Posterior cingulate gyrus (tissue), 11 donors: ENCODE results near the gene MIER3.

Experiments used
- DNase-seq, 10 donors: peaks; one replicate each; pipeline versions ENCODE4 v3.0.0 to v3.0.0-alpha.2; 2020 to 2021; ENCODE audit warnings: mixed read lengths in 3 of 10
- intact Hi-C: fragments of 100-400 bp; cut with DNase I; formaldehyde crosslinking; loops from one replicate; pipeline ENCODE4 v1.15.1; 2023

Gene MIER3

DNA sequence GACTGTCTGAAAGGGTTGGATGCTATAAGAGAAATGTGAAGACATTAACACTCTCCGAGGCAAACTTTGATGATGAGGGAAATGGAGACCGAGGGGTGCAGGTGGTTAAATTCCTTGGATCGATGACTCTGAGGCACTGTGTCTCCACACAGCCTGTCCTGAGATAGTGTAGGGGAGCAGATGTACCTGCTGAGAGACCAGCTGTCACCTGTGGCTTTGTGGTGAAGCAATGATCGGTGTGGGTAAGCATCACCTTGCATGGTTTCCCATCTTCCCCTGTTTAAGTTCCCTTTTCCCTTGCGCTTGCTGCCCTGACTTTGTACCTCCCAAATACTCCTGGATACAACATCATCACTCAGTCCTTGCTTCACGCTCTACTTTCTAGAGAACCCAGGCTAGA is 9.8 kb upstream of the MIER3 start:
- DNase-seq: no peak
- intact Hi-C loops: no loop called here

DNA sequence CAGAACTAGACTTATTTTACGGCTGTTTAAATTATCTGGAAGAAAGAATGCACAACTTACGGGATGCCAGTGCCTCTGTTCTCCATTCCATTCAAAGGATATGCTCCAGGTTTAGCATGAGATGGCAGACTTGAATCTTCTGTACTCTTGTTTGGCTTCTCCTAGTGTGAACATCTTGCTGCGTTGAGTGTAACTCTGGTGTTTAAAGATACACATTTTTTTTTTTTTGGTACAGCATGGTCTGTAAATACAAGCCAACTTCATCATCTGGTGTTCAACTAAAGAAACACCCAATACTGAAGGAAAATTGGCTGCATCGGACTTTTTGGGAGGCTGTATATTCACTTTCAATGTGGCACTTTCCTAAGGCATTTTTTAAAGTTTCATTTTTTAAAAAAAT is 7.4 kb upstream of the MIER3 start:
- no peak for DNase-seq
- intact Hi-C loops: no loop called here

DNA sequence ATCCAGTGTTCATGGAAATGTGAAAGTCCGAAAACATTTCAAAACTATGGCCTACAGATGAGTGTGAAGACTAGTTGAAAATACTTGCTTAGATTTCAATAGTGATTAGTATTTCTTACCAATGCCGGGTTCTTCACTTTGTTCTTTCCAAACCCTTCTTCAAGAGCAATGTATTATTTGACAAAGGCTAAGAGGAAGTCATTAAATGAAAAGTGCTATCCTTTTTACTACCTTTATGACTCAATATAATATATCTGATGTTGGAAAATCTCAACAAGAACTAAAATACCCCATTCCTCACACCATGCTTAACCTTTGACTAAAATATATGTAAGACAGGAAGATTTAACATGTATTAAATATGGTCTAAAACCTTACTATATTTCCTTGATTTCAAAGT is 6.7 kb upstream of the MIER3 start:
- no peak for DNase-seq

DNA sequence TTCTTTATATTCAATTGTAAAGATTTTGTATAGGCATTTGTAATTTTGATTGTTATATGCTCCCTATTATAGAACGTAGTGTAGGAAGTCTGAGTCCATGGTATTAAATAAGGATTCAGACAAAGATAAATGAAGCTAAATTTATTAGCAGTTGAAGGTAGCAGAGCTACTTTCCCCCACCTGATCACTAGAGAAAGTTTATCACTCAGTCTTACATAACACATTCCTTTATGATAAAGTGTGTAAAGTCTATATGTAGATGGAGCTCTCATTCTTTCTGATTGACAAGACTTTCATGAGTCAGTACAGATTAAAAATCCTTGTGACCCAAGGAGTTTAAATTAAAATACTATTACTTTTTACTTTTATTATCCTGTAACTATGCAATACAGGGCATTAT is 2.3 kb upstream of the MIER3 start:
- intact Hi-C loops: loop anchor here (5.0 kb wide), 1 partner anchor 268 kb away; no protein-coding TSS in a partner anchor
- DNase-seq: no peak

More for the DNA sequence above, 6.7 kb upstream of the MIER3 start:
- intact Hi-C loops: no loop called here

DNA sequence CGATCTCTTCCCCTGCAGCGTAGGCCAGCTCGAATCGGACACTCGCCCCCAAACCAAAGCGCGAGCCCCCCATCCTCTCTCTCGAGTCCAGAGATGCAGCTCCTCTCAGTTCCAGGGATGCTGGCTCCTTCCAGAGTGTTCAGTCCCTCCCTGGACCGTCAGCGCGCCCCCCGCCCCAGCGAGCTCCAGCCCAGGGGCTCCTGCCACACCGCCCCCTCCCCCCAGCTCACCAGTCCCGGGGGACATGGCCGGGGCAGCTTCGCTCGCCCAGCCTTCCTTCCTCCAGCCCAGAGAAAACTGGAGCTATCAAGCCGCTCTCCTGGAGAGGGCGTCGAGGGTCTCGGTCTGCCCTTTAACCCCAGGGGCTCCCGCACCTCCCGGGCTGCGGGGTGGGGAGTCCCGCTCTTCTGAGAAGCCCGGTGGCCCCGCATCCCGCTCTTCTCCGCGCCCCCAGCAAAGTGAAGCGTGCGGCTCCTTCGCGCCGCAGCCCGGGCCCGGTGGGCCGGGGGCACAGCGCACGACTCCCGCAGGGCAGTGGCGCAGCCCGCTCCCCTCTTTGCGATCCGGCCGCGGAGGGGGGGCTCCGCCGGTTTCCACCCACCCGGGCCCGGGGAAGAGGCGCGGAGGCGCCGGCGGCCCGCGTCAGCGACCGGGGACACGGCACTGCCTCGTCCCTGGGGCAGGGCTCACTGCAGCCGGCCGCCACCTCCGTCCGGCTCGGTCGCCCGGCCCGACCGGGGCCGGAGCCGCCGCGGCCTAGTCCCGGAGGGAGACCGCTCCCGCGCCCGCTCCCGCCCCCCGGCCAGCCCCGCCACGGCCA is 587 bp downstream of the MIER3 start:
- intact Hi-C loops: loop anchor here (2.0 to 5.0 kb wide), 2 partner anchors 221 to 271 kb away; no protein-coding TSS in a partner anchor
- DNase-seq: peak; percentile 10 to 83 (median 32)

DNA sequence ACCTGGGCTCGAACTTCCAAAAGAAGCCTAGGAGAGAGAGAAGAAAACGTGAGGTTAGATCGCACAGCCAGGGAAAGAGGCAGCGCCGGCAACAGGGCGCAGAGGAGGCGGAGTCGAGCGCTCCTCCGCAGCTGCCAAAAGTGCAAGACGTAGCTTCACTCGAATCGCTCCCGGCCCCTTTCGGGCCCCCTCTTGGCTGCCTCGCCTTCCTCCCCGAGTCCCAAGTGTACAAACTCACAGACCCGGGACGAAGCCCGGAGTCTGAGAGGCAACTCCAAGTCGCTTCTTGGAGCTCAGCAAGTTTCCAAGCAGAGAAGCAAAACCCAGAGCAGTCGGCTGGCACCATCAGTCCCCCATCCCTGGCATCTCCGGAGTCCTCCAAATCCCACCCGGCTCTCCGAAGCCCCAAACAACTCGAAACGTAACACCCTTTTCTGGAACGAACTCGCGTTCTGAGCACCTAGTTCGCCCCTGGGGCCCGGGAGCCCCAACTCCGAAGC is 1.2 kb downstream of the MIER3 start:
- intact Hi-C loops: loop anchor here (2.0 to 5.0 kb wide), 2 partner anchors 222 to 272 kb away; no protein-coding TSS in a partner anchor

DNA sequence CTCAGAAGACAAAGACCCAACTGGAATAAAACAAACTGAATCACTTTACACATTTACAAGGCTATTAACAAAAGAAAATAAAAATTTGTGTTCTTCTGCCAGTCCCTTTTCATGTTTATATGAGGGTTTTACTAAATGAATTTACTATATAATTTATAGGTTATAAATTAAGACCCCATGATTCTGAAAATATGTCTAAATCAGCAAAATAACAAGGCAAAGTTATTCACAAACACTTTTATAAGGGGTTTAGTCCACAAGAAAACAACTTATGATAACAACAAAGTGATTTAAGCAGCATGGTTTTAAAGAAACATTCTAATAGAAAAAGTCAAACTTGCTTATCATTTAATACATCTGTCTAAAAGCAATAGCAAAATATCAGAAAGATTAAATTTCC is 4.9 kb downstream of the MIER3 start:
- intact Hi-C loops: no loop called here
- no peak for DNase-seq

More for the DNA sequence above, 1.2 kb downstream of the MIER3 start:
- DNase-seq: peak; percentile 20 to 93 (median 52)

DNA sequence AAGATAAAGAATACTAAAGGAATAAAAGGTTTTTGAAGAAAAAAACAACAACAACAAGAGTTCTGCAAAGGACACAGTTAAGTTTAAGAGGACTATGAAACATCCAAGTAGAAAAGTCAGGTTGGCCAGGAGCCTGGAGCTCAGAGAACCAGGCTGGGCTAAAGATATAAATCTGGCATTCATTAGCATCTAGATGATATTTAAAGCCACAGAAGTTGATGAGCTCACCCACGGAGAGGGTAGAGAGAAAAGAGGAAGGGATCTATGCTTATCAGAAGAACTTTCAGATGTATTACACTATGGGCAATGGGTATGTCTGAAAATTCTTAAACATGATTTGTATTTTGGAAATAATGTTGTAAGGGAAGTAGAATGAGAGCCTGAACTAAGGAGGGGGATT is 9.9 kb downstream of the MIER3 start:
- no peak for DNase-seq
- intact Hi-C loops: no loop called here

DNA sequence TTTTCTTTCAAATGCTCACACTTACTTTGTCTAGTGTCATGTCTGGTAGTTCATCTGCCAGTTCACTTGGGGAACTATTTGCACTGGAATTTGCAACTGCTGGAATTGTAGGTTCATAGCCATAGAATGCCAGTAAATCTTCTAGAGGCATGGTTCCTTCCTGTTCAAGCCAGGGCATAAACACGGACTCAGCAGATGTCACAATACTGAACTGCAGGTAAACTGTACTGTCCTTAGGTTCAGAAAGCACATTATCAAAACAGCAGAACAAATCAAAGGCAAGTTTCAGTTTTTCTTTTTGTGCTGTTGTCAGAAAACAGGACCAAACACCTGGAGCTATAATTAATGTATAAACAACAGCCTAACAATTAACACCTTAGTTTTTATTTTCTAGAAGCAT is 13.1 kb downstream of the MIER3 start:
- intact Hi-C loops: no loop called here
- no peak for DNase-seq

DNA sequence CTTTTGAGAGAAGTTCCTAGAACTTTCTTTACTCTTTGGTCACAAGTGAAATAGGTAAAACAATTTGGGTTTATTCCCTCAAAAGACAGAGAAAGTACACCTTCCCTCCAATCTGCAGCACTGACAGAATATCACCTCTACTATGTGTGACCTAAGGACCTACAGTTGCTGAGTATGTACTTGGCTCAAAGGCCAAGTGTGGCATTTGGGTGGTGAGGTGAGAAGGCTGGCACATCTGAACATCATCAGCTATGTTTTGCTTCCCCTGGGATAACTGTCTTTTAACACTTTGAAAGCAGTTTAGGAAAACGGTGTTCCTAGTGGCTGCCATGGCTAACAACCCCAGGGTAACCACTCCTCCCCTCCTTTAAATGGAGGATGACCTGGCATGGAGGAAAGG is 17.6 kb downstream of the MIER3 start:
- DNase-seq: peak in 1 of 10 donors; percentile 29
- intact Hi-C loops: no loop called here

DNA sequence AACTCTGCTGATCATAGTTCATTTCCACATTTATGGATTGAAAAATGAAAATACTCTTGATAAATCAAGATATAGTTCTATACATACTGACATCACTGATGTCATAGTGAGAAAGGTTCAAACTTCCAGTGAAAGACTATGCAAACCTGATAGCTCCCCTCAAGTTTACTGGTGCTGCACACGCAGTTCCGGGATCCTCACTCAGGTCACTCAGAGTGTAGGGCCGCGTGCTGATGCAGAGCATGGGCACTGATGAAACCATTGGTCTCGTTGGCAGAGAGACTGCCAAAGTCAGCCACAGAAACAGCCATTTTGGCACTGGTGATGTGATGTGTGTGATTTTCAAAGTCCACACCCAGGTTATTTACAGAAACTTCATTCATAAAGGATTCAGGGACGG is 29.0 kb downstream of the MIER3 start:
- intact Hi-C loops: no loop called here
- DNase-seq: peak in 1 of 10 donors; percentile 33

DNA sequence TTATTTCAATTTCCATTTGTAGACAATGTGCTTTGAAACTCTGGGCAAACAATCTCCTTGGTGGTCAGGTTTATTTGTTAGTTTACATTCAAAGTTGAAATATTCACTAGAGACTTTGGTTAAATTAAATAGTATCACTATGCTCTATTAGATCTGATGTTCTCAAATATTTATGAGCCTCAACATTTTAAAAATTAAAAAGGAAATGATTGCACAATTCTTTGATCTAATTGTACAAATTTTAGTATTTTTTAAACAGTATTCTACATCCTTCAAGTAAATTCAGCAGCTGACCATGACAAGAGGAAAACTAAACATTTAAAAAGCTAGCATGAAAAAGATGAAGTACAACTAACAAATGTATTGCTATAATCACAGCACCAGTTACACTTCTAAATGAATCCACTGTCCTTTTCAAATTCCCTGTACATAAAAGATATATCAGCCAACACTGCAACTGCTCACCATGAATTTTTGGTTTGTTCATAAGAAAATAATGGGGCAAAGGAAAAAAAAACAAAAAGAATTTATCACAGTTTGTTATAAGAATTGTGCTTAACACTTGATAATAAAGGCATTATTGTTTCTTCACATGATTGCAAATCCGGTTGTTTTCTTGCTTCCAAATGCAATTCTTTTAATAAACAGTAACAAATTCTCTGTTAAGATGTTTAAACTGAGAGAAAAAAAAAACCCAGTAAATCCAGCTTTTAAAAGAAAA is 31.8 kb downstream of the MIER3 start:
- intact Hi-C loops: no loop called here
- no peak for DNase-seq

DNA sequence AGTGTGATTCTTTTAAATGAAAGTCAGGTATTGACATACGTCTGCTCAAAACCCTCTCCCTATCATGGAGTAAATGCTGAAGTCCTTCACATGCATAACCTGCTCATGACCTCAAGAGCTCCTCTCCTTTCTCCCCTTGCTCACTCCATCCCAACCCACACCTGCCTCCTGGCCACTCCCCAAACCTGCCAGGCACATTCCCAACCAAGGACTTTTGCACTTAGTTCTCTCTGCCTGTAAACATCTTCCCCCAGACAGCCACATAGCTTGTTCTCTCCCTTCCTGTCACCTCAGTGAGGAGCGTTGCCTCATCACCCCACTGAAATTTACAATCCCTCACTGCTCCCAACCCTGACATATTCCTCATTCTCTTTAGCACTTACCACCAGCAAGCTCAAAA is 33.9 kb downstream of the MIER3 start:
- DNase-seq: no peak
- intact Hi-C loops: no loop called here

DNA sequence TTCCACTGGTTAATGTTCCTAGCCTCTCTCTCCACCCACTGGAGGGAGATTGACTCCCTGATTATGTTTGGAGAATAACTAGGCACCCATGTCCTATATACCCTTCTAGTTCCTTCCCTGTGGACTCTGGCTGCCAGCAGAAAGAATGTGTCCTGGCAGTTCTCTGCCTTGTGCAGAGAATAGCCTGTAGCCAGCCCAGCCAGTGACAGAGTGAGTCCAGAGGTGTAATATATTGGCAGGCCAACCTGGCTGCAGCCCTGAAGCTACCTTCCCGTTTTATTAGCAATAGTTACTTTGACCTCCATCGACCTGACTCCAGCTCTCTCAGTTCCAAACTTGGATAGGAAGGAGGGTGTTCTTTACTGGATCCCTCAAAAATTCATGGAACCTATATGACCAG is 34.4 kb downstream of the MIER3 start:
- intact Hi-C loops: no loop called here
- no peak for DNase-seq

DNA sequence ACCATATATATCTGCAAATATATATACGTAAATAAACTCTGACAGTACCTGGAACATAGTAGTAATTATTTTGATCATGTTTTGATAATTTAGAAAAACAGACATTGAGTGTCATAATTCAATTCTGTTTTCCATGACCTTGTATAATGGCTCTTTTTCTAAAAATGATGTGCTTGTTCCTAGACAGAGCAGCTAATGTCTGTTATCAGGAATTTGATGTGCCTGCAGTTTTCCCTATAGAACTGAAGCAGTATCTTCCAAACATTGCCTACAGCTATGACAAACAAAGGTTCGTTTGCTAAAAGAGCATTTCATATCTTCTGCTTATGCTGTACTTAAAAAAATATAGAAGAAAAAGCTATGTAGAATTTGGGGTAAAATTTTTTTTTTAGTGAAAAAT is 37.2 kb downstream of the MIER3 start:
- intact Hi-C loops: no loop called here
- DNase-seq: no peak

DNA sequence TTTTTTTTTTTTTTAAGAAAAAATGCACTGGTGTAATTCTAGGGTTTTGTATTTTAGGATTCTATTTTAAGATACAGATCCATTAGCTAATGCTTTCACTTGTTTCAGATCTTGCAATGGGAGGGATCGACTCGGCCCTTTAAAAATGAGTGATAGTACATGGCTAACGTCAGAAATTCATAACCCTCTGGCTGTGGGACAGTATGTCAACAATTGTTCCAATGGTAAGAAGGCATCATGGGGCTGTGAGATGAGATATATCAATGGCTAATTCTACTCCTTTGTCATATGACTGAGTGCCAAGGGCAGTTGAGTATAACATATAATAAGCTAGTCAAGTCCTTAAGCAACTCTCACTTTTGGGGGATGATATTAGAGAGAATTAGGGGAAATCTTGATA is 38.2 kb downstream of the MIER3 start:
- DNase-seq: no peak
- intact Hi-C loops: no loop called here

DNA sequence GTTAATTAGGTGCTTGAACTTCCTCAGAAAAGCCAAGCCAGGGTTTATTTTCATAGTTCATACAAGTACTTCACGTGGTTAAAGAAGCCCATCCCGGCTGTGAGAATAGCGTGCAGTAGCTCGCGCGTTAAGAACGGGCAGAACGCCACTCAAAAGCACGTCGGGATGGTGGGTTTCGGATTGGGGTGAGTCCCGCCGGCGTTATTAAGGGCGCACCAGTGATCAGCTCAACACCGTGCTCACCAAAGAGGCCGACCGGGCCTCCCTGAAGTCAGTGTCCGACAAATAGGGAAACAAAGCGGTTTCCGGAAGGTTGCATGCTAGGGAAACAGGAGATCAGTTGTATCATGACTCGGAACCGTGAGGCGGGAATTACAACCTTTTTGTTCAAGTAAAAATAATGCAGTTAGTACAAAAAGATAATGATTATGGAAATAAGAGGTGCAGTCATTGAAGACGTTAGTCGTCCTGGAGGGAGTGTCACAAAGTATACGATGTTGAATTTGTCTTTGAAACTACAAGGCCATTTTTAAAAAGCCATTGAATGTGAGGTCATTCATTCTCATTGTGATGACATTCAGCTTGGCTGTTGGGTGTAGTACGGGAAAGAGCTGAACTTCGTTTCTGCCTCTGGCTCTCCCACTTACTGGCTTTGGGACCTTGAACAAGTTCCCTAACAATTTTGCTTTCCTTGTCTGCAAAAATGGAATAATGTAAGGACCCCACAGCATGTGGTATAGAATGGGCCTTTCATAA is 41.5 kb downstream of the MIER3 start:
- intact Hi-C loops: loop anchor here (2.0 kb wide), 1 partner anchor 42 kb away; the partner anchor contains the start of gene MIER3
- DNase-seq: peak in 7 of 10 donors; percentile 8 to 84 (median 30)

DNA sequence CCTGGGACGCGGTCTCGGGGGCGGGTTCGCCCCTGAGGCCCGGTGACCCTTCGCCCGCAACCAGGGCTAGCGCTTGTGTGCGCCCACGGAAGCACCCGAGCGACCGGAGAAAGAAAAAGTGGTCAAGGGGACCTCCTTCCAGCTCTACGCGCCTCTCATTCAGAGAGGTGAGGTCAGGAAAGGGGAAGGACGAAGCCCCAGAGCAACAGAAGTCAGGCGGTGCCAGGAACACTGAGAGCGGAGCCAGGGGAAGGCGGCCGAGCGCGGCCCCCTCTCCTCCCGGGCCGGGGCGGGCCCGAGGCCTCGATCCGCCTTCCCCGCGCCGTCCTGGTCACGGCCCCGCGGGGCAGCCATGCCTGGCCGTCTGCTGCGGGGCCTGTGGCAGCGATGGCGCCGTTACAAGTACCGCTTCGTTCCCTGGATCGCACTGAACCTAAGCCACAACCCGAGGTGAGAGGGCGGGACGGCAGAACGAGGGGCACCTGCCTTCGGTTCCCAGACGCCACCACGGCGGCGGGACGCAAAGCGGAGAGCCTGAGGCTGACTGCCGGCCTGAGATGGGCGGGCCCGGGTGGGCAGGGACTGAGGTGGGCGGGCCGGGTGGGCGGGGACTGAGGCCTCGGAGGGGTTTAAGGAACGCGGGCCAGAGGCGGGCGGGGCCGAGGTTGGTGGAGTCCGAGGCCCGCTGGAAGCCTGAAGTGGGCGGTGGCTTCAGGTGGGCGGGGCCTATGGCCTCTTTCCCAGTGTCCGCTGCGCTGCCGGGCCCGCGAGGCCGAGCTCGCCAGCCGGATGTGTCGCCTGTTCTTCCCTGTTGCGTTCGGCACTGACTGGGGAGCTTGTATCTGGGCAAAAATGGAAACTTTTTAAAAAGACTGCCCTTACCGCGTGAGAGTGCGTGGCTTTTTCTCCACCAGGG is 42.4 kb downstream of the MIER3 start, which contains the start of gene SETD9:
TSS of gene SETD9 (plus strand) at position 303 of the 916 bp plus-strand sequence. CDS start at position 353, 50 bp downstream.
- peak; percentile 91 to 99 (median 96) for DNase-seq
- intact Hi-C loops: loop anchor here (1.0 to 2.0 kb wide), 2 partner anchors 43 to 264 kb away; partner anchors contain the start of gene MIER3

DNA sequence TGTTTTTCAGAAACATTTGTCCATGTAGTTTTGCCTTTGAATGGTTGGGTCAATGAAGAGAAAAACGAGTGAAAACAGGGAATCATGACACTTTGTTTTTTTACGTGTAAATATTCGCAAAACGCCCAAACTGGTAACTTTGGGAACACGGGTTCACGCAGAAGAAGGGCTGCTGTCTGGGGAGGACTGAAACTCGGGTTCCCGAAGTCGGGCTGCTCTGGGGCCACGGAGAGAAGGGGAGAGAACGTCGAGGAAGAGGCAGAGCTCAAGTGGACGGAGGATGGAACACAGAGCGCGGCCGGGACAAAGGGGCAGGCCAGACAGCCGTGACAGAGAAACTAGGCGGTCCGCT is 43.0 kb downstream of the MIER3 start:
- intact Hi-C loops: loop anchor here (1.0 kb wide), 1 partner anchor 264 kb away; no protein-coding TSS in a partner anchor
- peak in 7 of 10 donors; percentile 14 to 80 (median 62) for DNase-seq
